Measurements from ENCODE around the gene KRTAP5-3.

- TF ChIP-seq POLR2A (IDR thresholded peaks at IDR 0.05; ENCODE audit: low read depth, low read length) = no peak
- no peak for TF ChIP-seq CTCF (IDR thresholded peaks at IDR 0.05; ENCODE audit: extremely low read depth in 1 of 2, insufficient read depth in 1 of 2, low read depth in 1 of 2, low read length in 2 of 2)
- TF ChIP-seq POLR2AphosphoS5 (IDR thresholded peaks at IDR 0.05; ENCODE audit: insufficient read depth, low read depth, low read length) = no peak
- TF ChIP-seq EZH2 (IDR thresholded peaks at IDR 0.05; ENCODE audit: borderline replicate concordance, low read depth, low read length, severe bottlenecking) = no peak
Measured at GRCh38 chr11:1565904-1566247, 42.4 kb downstream of the KRTAP5-3 start.
